AG20443 (cell line): ENCODE data around the gene NTRK2.

Experiments used
- DNase-seq: peaks from one replicate; pipeline ENCODE4 v3.0.0; 2012; ENCODE audit warnings: low spot score, mixed read lengths

NTRK2 gene

GRCh38 chr9:84781458-84781857 is 111.9 kb downstream of the NTRK2 start:
- no peak for DNase-seq

- no peak for DNase-seq
Observed at GRCh38 chr9:84781931-84782866, 112.7 kb downstream of the NTRK2 start.

- no peak for DNase-seq
Observed at GRCh38 chr9:84785792-84786547, 116.4 kb downstream of the NTRK2 start.

- no peak for DNase-seq
Observed at GRCh38 chr9:84788803-84789462, 119.4 kb downstream of the NTRK2 start.

GRCh38 chr9:84789463-84789830 is 119.9 kb downstream of the NTRK2 start:
- no peak for DNase-seq

GRCh38 chr9:84791643-84792042 is 122.1 kb downstream of the NTRK2 start:
- DNase-seq = no peak

GRCh38 chr9:84793251-84793650 is 123.7 kb downstream of the NTRK2 start:
- DNase-seq = no peak

- no peak for DNase-seq
Observed at GRCh38 chr9:84794981-84795637, 125.6 kb downstream of the NTRK2 start.

- DNase-seq = no peak
Observed at GRCh38 chr9:84796404-84796803, 126.9 kb downstream of the NTRK2 start.

GRCh38 chr9:84799251-84799650 is 129.7 kb downstream of the NTRK2 start:
- DNase-seq = no peak

GRCh38 chr9:84804951-84805694 is 135.6 kb downstream of the NTRK2 start:
- DNase-seq = peak; percentile 18

- no peak for DNase-seq
Observed at GRCh38 chr9:84807431-84807830, 137.9 kb downstream of the NTRK2 start.

- DNase-seq = no peak
Observed at GRCh38 chr9:84807870-84808390, 138.4 kb downstream of the NTRK2 start.

- DNase-seq = no peak
Observed at GRCh38 chr9:84808416-84808815, 138.9 kb downstream of the NTRK2 start.

GRCh38 chr9:84811072-84811750 is 141.7 kb downstream of the NTRK2 start:
- DNase-seq = no peak

GRCh38 chr9:84811751-84812074 is 142.2 kb downstream of the NTRK2 start:
- DNase-seq = no peak

GRCh38 chr9:84812355-84812754 is 142.8 kb downstream of the NTRK2 start:
- no peak for DNase-seq

GRCh38 chr9:84812847-84813246 is 143.3 kb downstream of the NTRK2 start:
- no peak for DNase-seq

- no peak for DNase-seq
Observed at GRCh38 chr9:84815554-84815953, 146.0 kb downstream of the NTRK2 start.

GRCh38 chr9:84817038-84817437 is 147.5 kb downstream of the NTRK2 start:
- DNase-seq = no peak

- no peak for DNase-seq
Observed at GRCh38 chr9:84818791-84819190, 149.3 kb downstream of the NTRK2 start.
